CD4-positive, alpha-beta T cell (primary cell): ENCODE measurements around the gene OR2AP1. TPM values are rescaled to one million over a fixed set of nuclear protein-coding genes. Genes with fewer than 3 reads are reported as not detected.

Experiments used
- ATAC-seq: fragments of 200-7000 bp; cut with Tn5 transposase; one replicate; pipeline ENCODE4 v1.10.0; 2022; ENCODE audit warnings: mild to moderate bottlenecking; ENCODE audit not compliant: poor library complexity
- CTCF ChIA-PET: fragments of 350-600 bp; sonication (Branson Sonifier 250); formaldehyde crosslinking; loops from one replicate; lab custom pipeline; 2021; ENCODE audit warnings: antibody characterized with exemption, inconsistent platforms; lab: Charles Lee
- POLR2A ChIA-PET: fragments of 350-600 bp; sonication (Branson Sonifier 250); formaldehyde crosslinking; loops from one replicate; lab custom pipeline; 2021; ENCODE audit warnings: antibody characterized with exemption, inconsistent platforms; lab: Charles Lee
- DNase-seq, 14 experiments: peaks; one replicate each; pipeline ENCODE4 v3.0.0-alpha.2; 2013 to 2020; ENCODE audit warnings: mixed read lengths in 2 of 14
- H3K27ac ChIP-seq, 2 donors: one replicate each; pipeline versions ENCODE4 v1.5.1 to v1.7.0; 2013; ENCODE audit warnings: low read length in 2 of 2, low read depth in 1 of 2, mild to moderate bottlenecking in 1 of 2
- H3K27me3 ChIP-seq, 2 experiments: 1 replicate in 1 of 2; 2 replicates in 1 of 2; pipeline versions ENCODE4 v1.6.1 to v1.7.0; 2013; ENCODE audit warnings: low read length in 2 of 2, control low read depth in 1 of 2, mild to moderate bottlenecking in 1 of 2, moderate library complexity in 1 of 2; ENCODE audit not compliant: insufficient read depth in 2 of 2, control insufficient read depth in 1 of 2
- H3K36me3 ChIP-seq: one replicate; pipeline ENCODE4 v1.6.1; 2013; ENCODE audit warnings: low read length, control low read depth; ENCODE audit not compliant: insufficient read depth
- H3K4me1 ChIP-seq: one replicate; pipeline ENCODE4 v1.6.1; 2013; ENCODE audit warnings: low read length, control low read depth; ENCODE audit not compliant: insufficient read depth
- H3K4me3 ChIP-seq: one replicate; pipeline ENCODE4 v1.5.1; 2013; ENCODE audit warnings: mild to moderate bottlenecking, low read length, moderate library complexity
- H3K9me3 ChIP-seq, 2 experiments: 1 replicate in 1 of 2; 2 replicates in 1 of 2; pipeline versions ENCODE4 v1.6.1 to v1.7.0; 2013; ENCODE audit warnings: low read length in 2 of 2, mild to moderate bottlenecking in 2 of 2, control low read depth in 1 of 2, moderate library complexity in 1 of 2; ENCODE audit not compliant: control insufficient read depth in 1 of 2, insufficient read depth in 1 of 2
- H3K27ac Mint-ChIP-seq: one replicate; pipeline ENCODE4 v1.8.0; 2020; ENCODE audit warnings: mixed read lengths
- H3K27me3 Mint-ChIP-seq: one replicate; pipeline ENCODE4 v1.8.0; 2021; ENCODE audit warnings: mixed read lengths
- H3K36me3 Mint-ChIP-seq: one replicate; pipeline ENCODE4 v1.8.0; 2021; ENCODE audit warnings: low read depth, mixed read lengths
- H3K4me1 Mint-ChIP-seq: one replicate; pipeline ENCODE4 v1.8.0; 2021; ENCODE audit warnings: low read depth, mixed read lengths
- H3K4me3 Mint-ChIP-seq: one replicate; pipeline ENCODE4 v1.8.0; 2020; ENCODE audit warnings: mild to moderate bottlenecking, mixed read lengths
- H3K9me3 Mint-ChIP-seq: one replicate; pipeline ENCODE4 v1.8.0; 2020; ENCODE audit warnings: mixed read lengths
- intact Hi-C, 2 experiments: fragments of 100-400 bp; cut with DNase I in 1 of 2; cut with micrococcal nuclease in 1 of 2; formaldehyde crosslinking; loops; one replicate each; pipeline versions ENCODE4 v1.15.1 to v1.9.0; 2023 to 2025; cut with DNase I, micrococcal nuclease
- total RNA-seq, 174 experiments: library from RNA in 2 of 174; stranded (reverse) in 2 of 174; gene quantifications; one replicate each; pipeline ENCODE4 v1.2.3 and lab custom pipeline; 2021 to 2026
- TF ChIP-seq, protein P1 (sequence below): fragments of 200-600 bp; IDR thresholded peaks from one replicate; pipeline ENCODE4 v1.8.0; 2022; ENCODE audit warnings: antibody characterized with exemption, mild to moderate bottlenecking

Gene OR2AP1
- total RNA-seq, 2 experiments from 2014 or later: 0.22 TPM; not detected in 1

DNA sequence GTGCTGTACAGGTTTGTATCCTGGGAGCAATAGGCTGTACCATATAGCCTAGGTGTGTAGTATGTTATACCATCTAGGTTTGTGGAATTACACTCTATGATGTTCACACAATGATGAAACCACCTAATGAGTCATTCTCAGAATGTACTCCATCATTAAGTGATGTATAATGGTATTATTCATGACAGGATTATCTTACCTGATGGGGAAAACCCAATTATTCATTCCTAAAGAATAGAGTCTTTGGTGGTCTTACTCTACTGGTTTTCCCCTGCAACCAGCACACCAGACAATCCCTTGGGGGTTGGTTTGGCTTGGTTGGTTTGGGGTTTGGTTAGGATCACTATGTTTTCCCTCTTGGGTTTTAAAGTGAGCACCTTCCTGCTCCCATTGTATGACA, 51.8 kb downstream of the OR2AP1 start:
- H3K27ac Mint-ChIP-seq: no peak overlapping the region
- TF ChIP-seq, protein P1, sequence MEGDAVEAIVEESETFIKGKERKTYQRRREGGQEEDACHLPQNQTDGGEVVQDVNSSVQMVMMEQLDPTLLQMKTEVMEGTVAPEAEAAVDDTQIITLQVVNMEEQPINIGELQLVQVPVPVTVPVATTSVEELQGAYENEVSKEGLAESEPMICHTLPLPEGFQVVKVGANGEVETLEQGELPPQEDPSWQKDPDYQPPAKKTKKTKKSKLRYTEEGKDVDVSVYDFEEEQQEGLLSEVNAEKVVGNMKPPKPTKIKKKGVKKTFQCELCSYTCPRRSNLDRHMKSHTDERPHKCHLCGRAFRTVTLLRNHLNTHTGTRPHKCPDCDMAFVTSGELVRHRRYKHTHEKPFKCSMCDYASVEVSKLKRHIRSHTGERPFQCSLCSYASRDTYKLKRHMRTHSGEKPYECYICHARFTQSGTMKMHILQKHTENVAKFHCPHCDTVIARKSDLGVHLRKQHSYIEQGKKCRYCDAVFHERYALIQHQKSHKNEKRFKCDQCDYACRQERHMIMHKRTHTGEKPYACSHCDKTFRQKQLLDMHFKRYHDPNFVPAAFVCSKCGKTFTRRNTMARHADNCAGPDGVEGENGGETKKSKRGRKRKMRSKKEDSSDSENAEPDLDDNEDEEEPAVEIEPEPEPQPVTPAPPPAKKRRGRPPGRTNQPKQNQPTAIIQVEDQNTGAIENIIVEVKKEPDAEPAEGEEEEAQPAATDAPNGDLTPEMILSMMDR: no peak
- H3K9me3 ChIP-seq: no peaks in the 10 kb centered on the region
- POLR2A ChIA-PET: no interaction called here
- peaks cover 20% of the 10 kb centered on the region for H3K27me3 Mint-ChIP-seq
- H3K4me3 ChIP-seq: no peak overlapping the region
- CTCF ChIA-PET: no interaction called here
- H3K36me3 ChIP-seq: no peaks in the 10 kb centered on the region
- ATAC-seq (no peak), DNase-seq (no peak)
- no peaks in the 10 kb centered on the region for H3K9me3 Mint-ChIP-seq
- no peaks in the 10 kb centered on the region for H3K27me3 ChIP-seq
- H3K4me1 ChIP-seq: no peaks in the 10 kb centered on the region
- H3K27ac ChIP-seq: no peak overlapping the region
- peaks cover 8% of the 10 kb centered on the region for H3K4me1 Mint-ChIP-seq
- intact Hi-C loops: no loop called here
- H3K4me3 Mint-ChIP-seq: no peak overlapping the region
- no peaks in the 10 kb centered on the region for H3K36me3 Mint-ChIP-seq

Other genes with a start within 250 kb of the OR2AP1 start
- not detected for gene OR6C3, start 241.7 kb upstream of the OR2AP1 start, total RNA-seq
- not detected for gene OR6C75, start 209.5 kb upstream of the OR2AP1 start, total RNA-seq
- gene OR6C65, start 171.9 kb upstream of the OR2AP1 start, total RNA-seq: not detected
- gene OR6C76, start 146.2 kb upstream of the OR2AP1 start, total RNA-seq: not detected
- not detected for gene OR6C2, start 128.4 kb upstream of the OR2AP1 start, total RNA-seq
- not detected for gene OR6C70, start 102.3 kb upstream of the OR2AP1 start, total RNA-seq
- not detected for gene OR6C68, start 80.1 kb upstream of the OR2AP1 start, total RNA-seq
- gene OR6C4, start 22.9 kb upstream of the OR2AP1 start, total RNA-seq: not detected
- gene OR10P1, start 64.4 kb downstream of the OR2AP1 start, total RNA-seq: not detected
- gene ITGA7, start 135.4 kb downstream of the OR2AP1 start, total RNA-seq: 1 to 10 TPM; 1.2 to 1.6 TPM
- gene BLOC1S1, start 143.6 kb downstream of the OR2AP1 start, total RNA-seq: 10 to 100 TPM; 34.8 to 36.9 TPM
- gene RDH5, start 147.9 kb downstream of the OR2AP1 start, total RNA-seq: 1 to 10 TPM; 8.8 TPM
- 10 to 100 TPM; 34.0 to 36.4 TPM for gene CD63, start 156.5 kb downstream of the OR2AP1 start, total RNA-seq
- gene GDF11, start 170.7 kb downstream of the OR2AP1 start, total RNA-seq: 1 to 10 TPM; 4.4 to 6.6 TPM
- 10 to 100 TPM; 38.2 to 38.6 TPM for gene SARNP, start 245.3 kb downstream of the OR2AP1 start, total RNA-seq
- 10 to 100 TPM; 13.0 to 14.9 TPM for gene ORMDL2, start 245.6 kb downstream of the OR2AP1 start, total RNA-seq